ENCODE results near the gene AKR1B15.

DNA sequence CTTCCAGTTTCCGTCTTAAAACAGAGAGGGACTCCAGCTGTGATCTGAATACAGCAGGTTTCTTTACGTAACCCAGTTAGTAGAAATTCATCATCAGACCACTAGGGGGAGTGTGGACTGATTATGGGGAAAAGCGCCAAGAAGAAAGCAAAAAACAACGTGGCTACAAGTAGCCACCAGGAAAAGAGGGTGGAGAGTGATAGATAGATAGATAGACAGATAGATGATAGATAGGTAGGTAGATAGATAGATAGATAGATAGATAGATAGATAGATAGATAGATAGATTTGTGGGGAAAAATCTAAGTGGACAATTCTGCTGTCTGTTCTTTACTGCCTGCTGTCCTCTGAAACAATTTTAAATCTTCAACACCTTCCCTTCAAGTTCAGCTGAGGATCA is 34.2 kb upstream of the AKR1B15 start:
- TF ChIP-seq, protein P1, sequence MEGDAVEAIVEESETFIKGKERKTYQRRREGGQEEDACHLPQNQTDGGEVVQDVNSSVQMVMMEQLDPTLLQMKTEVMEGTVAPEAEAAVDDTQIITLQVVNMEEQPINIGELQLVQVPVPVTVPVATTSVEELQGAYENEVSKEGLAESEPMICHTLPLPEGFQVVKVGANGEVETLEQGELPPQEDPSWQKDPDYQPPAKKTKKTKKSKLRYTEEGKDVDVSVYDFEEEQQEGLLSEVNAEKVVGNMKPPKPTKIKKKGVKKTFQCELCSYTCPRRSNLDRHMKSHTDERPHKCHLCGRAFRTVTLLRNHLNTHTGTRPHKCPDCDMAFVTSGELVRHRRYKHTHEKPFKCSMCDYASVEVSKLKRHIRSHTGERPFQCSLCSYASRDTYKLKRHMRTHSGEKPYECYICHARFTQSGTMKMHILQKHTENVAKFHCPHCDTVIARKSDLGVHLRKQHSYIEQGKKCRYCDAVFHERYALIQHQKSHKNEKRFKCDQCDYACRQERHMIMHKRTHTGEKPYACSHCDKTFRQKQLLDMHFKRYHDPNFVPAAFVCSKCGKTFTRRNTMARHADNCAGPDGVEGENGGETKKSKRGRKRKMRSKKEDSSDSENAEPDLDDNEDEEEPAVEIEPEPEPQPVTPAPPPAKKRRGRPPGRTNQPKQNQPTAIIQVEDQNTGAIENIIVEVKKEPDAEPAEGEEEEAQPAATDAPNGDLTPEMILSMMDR (conservative IDR thresholded peaks at IDR 0.05; ENCODE audit: low read depth in 2 of 2): peak; percentile 80 to 90
- TF ChIP-seq REST (IDR thresholded peaks at IDR 0.05; ENCODE audit: unreplicated experiment) (no peak), EZH2phosphoT487 (IDR thresholded peaks at IDR 0.05; ENCODE audit: unreplicated experiment) (no peak), EZH2 (IDR thresholded peaks at IDR 0.05; ENCODE audit: low read depth, unreplicated experiment) (no peak), POLR2AphosphoS5 (IDR thresholded peaks at IDR 0.05; ENCODE audit: low read depth) (no peak), ZNF331 (CRISPR knock-in tag; IDR thresholded peaks at IDR 0.05; ENCODE audit: low read depth) (no peak)
- TF ChIP-seq, protein P2, sequence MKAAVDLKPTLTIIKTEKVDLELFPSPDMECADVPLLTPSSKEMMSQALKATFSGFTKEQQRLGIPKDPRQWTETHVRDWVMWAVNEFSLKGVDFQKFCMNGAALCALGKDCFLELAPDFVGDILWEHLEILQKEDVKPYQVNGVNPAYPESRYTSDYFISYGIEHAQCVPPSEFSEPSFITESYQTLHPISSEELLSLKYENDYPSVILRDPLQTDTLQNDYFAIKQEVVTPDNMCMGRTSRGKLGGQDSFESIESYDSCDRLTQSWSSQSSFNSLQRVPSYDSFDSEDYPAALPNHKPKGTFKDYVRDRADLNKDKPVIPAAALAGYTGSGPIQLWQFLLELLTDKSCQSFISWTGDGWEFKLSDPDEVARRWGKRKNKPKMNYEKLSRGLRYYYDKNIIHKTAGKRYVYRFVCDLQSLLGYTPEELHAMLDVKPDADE (IDR thresholded peaks at IDR 0.05): no peak
